ENCODE results near the gene DYDC1. TPM values are rescaled to one million over a fixed set of nuclear protein-coding genes. Genes with fewer than 3 reads are reported as not detected.
A peak's percentile ranks its signal among the peaks of the same experiment; 100 is the strongest.

Gene DYDC1
- total and polyA plus RNA-seq, 2 of the 13 experiments (the other 11 are each of a cell fraction or from before 2014, with no cell fraction given): not detected

DNA sequence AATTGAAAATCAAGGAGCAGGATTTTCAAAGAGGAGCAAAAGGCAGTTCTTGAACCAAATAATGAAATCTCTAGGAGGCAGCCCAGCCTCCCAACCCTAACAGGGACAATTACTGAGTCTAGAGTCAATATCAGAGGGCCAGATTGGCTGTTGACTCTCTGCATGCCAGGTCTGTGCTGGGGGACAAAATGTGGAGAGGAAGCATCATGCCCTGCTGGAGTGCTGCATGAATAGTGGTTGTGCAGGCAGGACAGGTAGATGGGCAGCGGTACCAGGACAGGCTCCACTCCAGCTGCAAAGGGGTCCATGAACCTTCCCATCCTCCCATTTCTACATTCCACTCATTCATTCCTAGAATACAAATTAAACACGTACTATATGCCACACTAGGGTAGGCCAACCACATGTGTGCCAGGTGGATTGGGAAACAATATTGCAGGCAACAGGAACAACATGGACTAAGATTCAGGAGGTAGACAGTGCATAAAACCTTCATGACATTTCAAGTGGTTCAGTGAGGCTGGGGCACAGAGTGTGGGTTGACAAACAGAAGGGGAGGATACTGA is 36.7 kb downstream of the DYDC1 start:
- 0 out of 2 replicates have a peak overlapping the region, but pooled peaks have one; percentile 5 for H3K4me2 ChIP-seq (ENCODE audit: low read depth, low read length)
- H3K4me3 ChIP-seq (replicated peaks in 1 of 3; ENCODE audit: insufficient read depth in 1 of 3, low read depth in 2 of 3, low read length in 3 of 3): no peak overlapping the region
- DNase-seq (ENCODE audit: low spot score): no peak
- H3K9me3 ChIP-seq (ENCODE audit: low read length): no peaks in the 10 kb centered on the region
- no peaks in the 10 kb centered on the region for H3K36me3 ChIP-seq (replicated peaks in 1 of 2; ENCODE audit: control insufficient read depth in 1 of 2, insufficient read depth in 2 of 2, low read length in 2 of 2)
- in situ Hi-C loops (cut with HindIII; ENCODE audit: extremely low pct_ligation_motif_present, low pct_unique_long_range_greater_than_20kb) (no loop called here), intact Hi-C loops (cut with micrococcal nuclease; ENCODE audit: unreplicated experiment) (loop anchor here (1.0 to 5.0 kb wide), 2 partner anchors 58 to 135 kb away; no protein-coding TSS in a partner anchor)
- H3K27me3 ChIP-seq (ENCODE audit: control insufficient read depth in 1 of 2, insufficient read depth in 2 of 2, low read length in 2 of 2): no peaks in the 10 kb centered on the region
- H4K20me1 ChIP-seq (ENCODE audit: insufficient read depth, low read length): no peaks in the 10 kb centered on the region
- ATAC-seq: peak; percentile 64
- no peaks in the 10 kb centered on the region for H3K79me2 ChIP-seq (ENCODE audit: insufficient read depth, low read length)
- H3K4me1 ChIP-seq (ENCODE audit: insufficient read depth, low read length): peaks cover 49% of the 10 kb centered on the region
- BruUV-seq (replicated peaks): no TSS peak
- WGBS (ENCODE audit: low lambda C conversion rate): 38% methylated on average over 2 of the region's 2 CpGs
- H3K27ac ChIP-seq (ENCODE audit: extremely low read length, insufficient read depth, low read length): peak overlapping the region; percentile 2
- ChIA-PET POLR2A (no interaction called here), CTCF (ENCODE audit: low intra/inter-chr PET ratio, low total read pairs) (no interaction called here)
- no peak overlapping the region for H2AFZ ChIP-seq (ENCODE audit: low read length)
- FAIRE-seq: no peak
- H3K9ac ChIP-seq (ENCODE audit: insufficient read depth, low read depth, low read length): no peak overlapping the region
- TF ChIP-seq, protein P1, sequence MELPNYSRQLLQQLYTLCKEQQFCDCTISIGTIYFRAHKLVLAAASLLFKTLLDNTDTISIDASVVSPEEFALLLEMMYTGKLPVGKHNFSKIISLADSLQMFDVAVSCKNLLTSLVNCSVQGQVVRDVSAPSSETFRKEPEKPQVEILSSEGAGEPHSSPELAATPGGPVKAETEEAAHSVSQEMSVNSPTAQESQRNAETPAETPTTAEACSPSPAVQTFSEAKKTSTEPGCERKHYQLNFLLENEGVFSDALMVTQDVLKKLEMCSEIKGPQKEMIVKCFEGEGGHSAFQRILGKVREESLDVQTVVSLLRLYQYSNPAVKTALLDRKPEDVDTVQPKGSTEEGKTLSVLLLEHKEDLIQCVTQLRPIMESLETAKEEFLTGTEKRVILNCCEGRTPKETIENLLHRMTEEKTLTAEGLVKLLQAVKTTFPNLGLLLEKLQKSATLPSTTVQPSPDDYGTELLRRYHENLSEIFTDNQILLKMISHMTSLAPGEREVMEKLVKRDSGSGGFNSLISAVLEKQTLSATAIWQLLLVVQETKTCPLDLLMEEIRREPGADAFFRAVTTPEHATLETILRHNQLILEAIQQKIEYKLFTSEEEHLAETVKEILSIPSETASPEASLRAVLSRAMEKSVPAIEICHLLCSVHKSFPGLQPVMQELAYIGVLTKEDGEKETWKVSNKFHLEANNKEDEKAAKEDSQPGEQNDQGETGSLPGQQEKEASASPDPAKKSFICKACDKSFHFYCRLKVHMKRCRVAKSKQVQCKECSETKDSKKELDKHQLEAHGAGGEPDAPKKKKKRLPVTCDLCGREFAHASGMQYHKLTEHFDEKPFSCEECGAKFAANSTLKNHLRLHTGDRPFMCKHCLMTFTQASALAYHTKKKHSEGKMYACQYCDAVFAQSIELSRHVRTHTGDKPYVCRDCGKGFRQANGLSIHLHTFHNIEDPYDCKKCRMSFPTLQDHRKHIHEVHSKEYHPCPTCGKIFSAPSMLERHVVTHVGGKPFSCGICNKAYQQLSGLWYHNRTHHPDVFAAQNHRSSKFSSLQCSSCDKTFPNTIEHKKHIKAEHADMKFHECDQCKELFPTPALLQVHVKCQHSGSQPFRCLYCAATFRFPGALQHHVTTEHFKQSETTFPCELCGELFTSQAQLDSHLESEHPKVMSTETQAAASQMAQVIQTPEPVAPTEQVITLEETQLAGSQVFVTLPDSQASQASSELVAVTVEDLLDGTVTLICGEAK (IDR thresholded peaks at IDR 0.05): no peak
- TF ChIP-seq, protein P1 (CRISPR knock-in tag; IDR thresholded peaks at IDR 0.05): no peak
- TF ChIP-seq NFATC3 (CRISPR knock-in tag; IDR thresholded peaks at IDR 0.05) (no peak), AGO2 (optimal IDR thresholded peaks at IDR 0.05; ENCODE audit: low read depth, low read length) (no peak), SYNCRIP (IDR thresholded peaks at IDR 0.05; ENCODE audit: insufficient read depth, low read depth, low read length) (no peak), NR1H2 (CRISPR knock-in tag; IDR thresholded peaks at IDR 0.05; ENCODE audit: borderline replicate concordance, low read depth) (no peak), ZNF777 (CRISPR knock-in tag; IDR thresholded peaks at IDR 0.05) (no peak), SRY (CRISPR knock-in tag; IDR thresholded peaks at IDR 0.05) (no peak), ZNF484 (CRISPR knock-in tag; IDR thresholded peaks at IDR 0.05; ENCODE audit: borderline replicate concordance, low read depth) (no peak), JDP2 (CRISPR knock-in tag; IDR thresholded peaks at IDR 0.05; ENCODE audit: borderline replicate concordance) (no peak)
- TF ChIP-seq, protein P2, sequence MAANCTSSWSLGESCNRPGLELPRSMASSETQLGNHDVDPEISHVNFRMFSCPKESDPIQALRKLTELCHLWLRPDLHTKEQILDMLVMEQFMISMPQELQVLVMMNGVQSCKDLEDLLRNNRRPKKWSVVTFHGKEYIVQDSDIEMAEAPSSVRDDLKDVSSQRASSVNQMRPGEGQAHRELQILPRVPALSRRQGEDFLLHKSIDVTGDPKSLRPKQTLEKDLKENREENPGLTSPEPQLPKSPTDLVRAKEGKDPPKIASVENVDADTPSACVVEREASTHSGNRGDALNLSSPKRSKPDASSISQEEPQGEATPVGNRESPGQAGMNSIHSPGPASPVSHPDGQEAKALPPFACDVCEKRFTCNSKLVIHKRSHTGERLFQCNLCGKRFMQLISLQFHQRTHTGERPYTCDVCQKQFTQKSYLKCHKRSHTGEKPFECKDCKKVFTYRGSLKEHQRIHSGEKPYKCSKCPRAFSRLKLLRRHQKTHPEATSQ (CRISPR knock-in tag; IDR thresholded peaks at IDR 0.05; ENCODE audit: borderline replicate concordance): no peak
- TF ChIP-seq, protein P3, sequence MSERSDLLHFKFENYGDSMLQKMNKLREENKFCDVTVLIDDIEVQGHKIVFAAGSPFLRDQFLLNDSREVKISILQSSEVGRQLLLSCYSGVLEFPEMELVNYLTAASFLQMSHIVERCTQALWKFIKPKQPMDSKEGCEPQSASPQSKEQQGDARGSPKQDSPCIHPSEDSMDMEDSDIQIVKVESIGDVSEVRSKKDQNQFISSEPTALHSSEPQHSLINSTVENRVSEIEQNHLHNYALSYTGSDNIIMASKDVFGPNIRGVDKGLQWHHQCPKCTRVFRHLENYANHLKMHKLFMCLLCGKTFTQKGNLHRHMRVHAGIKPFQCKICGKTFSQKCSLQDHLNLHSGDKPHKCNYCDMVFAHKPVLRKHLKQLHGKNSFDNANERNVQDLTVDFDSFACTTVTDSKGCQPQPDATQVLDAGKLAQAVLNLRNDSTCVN (CRISPR knock-in tag; IDR thresholded peaks at IDR 0.05; ENCODE audit: borderline replicate concordance): no peak

Data from HepG2 (cell line).